Testis (tissue), 3 donors: ENCODE measurements around the gene RHOD. TPM values are rescaled to one million over a fixed set of nuclear protein-coding genes. Genes with fewer than 3 reads are reported as not detected.
A peak's percentile ranks its signal among the peaks of the same experiment; 100 is the strongest.

Source experiments
- DNase-seq: peaks from one replicate; pipeline ENCODE4 v3.0.0-alpha.2; 2019
- H3K27ac ChIP-seq, 2 donors: fragments of 200-600 bp; sonication (generic); one replicate each; pipeline ENCODE4 v1.5.1; 2019
- H3K27me3 ChIP-seq: fragments of 200-600 bp; sonication (generic); one replicate; pipeline ENCODE4 v1.5.1; 2019
- H3K36me3 ChIP-seq: fragments of 200-600 bp; sonication (generic); one replicate; pipeline ENCODE4 v1.5.1; 2017; ENCODE audit warnings: low read depth; ENCODE audit errors: missing control alignments
- H3K4me1 ChIP-seq: fragments of 200-600 bp; sonication (generic); one replicate; pipeline ENCODE4 v1.5.1; 2019
- H3K4me3 ChIP-seq, 2 donors: fragments of 200-600 bp; sonication (generic); one replicate each; pipeline ENCODE4 v1.5.1; 2017 to 2019
- H3K9me3 ChIP-seq: fragments of 200-600 bp; sonication (generic); one replicate; pipeline ENCODE4 v1.5.1; 2017
- POLR2A ChIP-seq: fragments of 450-650 bp; IDR thresholded peaks from one replicate; pipeline ENCODE4 v1.6.1; 2017; ENCODE audit warnings: antibody characterized with exemption, mild to moderate bottlenecking, moderate library complexity
- WGBS, 2 donors: methylation state at CpG; one replicate each; pipeline ENCODE4 v1.1.5; 2018; 5-methylcytosine and 5-hydroxymethylcytosine counted together
- intact Hi-C: fragments of 100-400 bp; cut with DNase I; formaldehyde crosslinking; loops from one replicate; pipeline ENCODE4 v1.15.1; 2023; ENCODE audit warnings: low total_unique reads
- polyA plus RNA-seq: library from polyadenylated mRNA; stranded (reverse); fragments of 350-450 nt; fragmentation: Illumina TruSeq; extraction: RNeasy Lipid Tissue Mini Kit (QIAGEN cat#74804); gene quantifications from one replicate; pipeline ENCODE4 v1.2.3, GENCODE V29; 2014; ENCODE audit warnings: low read depth, low replicate concordance; ENCODE audit not compliant: insufficient read depth
- total RNA-seq, 2 donors: library from RNA; depleted of rRNA; stranded (reverse); fragments of >200 nt; gene quantifications; one replicate each; pipeline ENCODE4 v1.2.3, GENCODE V29; 2016
- TF ChIP-seq, protein P1 (sequence below), 3 experiments: fragments of 450-650 bp in 2 of 3; fragments of 200-600 bp in 1 of 3; sonication (generic) in 1 of 3; IDR thresholded peaks; one replicate each; pipeline ENCODE4 v1.5.1; 2016 to 2019; ENCODE audit warnings: antibody characterized with exemption in 3 of 3, mild to moderate bottlenecking in 2 of 3, moderate library complexity in 1 of 3

The RHOD gene
- total and polyA plus RNA-seq, 3 donors from 2014 or later: 10.6 to 13.9 (median 11.1) TPM

GRCh38 chr11:67022961-67023956 is 33.4 kb upstream of the RHOD start, which contains the start of gene SYT12:
Gene SYT12 (plus strand): TSS chr11:67023134. CDS start chr11:67030145, 7,011 bp downstream.
- intact Hi-C loops: no loop called here
- no peak for DNase-seq
- H3K9me3 ChIP-seq: no peaks in the 10 kb centered on the region
- no peaks in the 10 kb centered on the region for H3K27me3 ChIP-seq
- H3K4me1 ChIP-seq: peaks cover 8% of the 10 kb centered on the region
- peak within 1 kb of the TSS; percentile 31 to 44 for H3K4me3 ChIP-seq
- H3K36me3 ChIP-seq: no peaks in the 10 kb centered on the region
- H3K27ac ChIP-seq: no peak within 1 kb of the TSS
- TF ChIP-seq, protein P1, sequence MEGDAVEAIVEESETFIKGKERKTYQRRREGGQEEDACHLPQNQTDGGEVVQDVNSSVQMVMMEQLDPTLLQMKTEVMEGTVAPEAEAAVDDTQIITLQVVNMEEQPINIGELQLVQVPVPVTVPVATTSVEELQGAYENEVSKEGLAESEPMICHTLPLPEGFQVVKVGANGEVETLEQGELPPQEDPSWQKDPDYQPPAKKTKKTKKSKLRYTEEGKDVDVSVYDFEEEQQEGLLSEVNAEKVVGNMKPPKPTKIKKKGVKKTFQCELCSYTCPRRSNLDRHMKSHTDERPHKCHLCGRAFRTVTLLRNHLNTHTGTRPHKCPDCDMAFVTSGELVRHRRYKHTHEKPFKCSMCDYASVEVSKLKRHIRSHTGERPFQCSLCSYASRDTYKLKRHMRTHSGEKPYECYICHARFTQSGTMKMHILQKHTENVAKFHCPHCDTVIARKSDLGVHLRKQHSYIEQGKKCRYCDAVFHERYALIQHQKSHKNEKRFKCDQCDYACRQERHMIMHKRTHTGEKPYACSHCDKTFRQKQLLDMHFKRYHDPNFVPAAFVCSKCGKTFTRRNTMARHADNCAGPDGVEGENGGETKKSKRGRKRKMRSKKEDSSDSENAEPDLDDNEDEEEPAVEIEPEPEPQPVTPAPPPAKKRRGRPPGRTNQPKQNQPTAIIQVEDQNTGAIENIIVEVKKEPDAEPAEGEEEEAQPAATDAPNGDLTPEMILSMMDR (IDR thresholded peaks at IDR 0.05): no peak
- no peak for TF ChIP-seq POLR2A
- WGBS, 2 donors: 1 to 4% methylated on average over 27 to 66 of the region's 118 CpGs

GRCh38 chr11:67023957-67024353 is 32.7 kb upstream of the RHOD start:
- H3K4me3 ChIP-seq: peak overlapping the region in 1 of 2 donors; percentile 44
- no peaks in the 10 kb centered on the region for H3K27me3 ChIP-seq
- DNase-seq: no peak
- H3K27ac ChIP-seq: no peak overlapping the region
- no peaks in the 10 kb centered on the region for H3K36me3 ChIP-seq
- intact Hi-C loops: no loop called here
- TF ChIP-seq, protein P1 (IDR thresholded peaks at IDR 0.05): no peak
- no peak for TF ChIP-seq POLR2A
- peaks cover 8% of the 10 kb centered on the region for H3K4me1 ChIP-seq
- WGBS, 2 donors: 29 to 43% methylated on average over 3 to 6 of the region's 6 CpGs
- H3K9me3 ChIP-seq: no peaks in the 10 kb centered on the region

DNA sequence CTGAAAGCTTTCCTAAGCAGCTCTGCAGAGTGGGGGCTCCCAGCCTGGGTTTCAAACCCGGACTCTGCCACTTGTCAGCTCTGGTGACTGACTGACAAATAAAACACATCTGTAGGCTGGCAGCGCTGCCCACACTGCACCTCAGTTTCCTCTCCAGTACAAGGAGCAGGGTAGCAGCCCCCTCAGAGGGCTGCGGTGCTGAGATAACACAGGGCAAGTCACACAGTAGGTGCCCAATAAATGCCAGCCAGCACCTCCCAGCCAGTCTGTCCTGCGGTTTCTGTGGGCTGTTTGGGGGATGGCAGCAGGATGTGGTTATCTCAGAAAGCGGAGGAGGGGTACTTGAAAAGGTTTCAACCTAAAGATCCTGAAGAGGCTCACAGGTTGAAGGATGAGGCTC is 32.2 kb upstream of the RHOD start:
- no peaks in the 10 kb centered on the region for H3K9me3 ChIP-seq
- H3K4me3 ChIP-seq: no peak overlapping the region
- no peak overlapping the region for H3K27ac ChIP-seq
- no peaks in the 10 kb centered on the region for H3K27me3 ChIP-seq
- TF ChIP-seq, protein P1 (IDR thresholded peaks at IDR 0.05): no peak
- TF ChIP-seq POLR2A: no peak
- 67 to 83% methylated on average over 3 to 5 of the region's 5 CpGs for WGBS, 2 donors
- intact Hi-C loops: no loop called here
- H3K4me1 ChIP-seq: peaks cover 8% of the 10 kb centered on the region
- no peak for DNase-seq
- H3K36me3 ChIP-seq: no peaks in the 10 kb centered on the region

DNA sequence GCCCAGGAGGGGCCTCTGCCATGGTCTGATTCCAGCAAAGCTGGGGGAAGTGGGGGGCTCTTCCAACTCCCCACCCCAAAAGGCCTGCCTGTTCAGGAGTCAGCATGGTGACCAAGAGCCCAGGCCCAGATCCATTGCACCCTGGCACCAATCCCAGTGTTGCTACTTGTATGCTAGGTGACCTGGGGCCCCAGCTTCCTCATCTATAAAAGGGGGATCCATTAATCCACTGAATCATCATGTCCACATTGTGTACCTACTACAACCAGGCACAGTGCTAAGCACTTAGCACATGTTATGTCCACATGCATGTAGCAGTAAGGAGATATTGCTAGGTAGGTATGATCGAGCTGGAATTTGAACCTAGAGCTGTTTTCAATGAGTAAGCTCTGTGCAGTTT is 31.7 kb upstream of the RHOD start:
- no peaks in the 10 kb centered on the region for H3K27me3 ChIP-seq
- TF ChIP-seq, protein P1 (IDR thresholded peaks at IDR 0.05): no peak
- TF ChIP-seq POLR2A: no peak
- H3K9me3 ChIP-seq: no peaks in the 10 kb centered on the region
- H3K4me1 ChIP-seq: peaks cover 8% of the 10 kb centered on the region
- 91 to 100% methylated on average over 1 of the region's 1 CpG for WGBS, 2 donors
- DNase-seq: no peak
- H3K27ac ChIP-seq: no peak overlapping the region
- no peak overlapping the region for H3K4me3 ChIP-seq
- H3K36me3 ChIP-seq: no peaks in the 10 kb centered on the region
- intact Hi-C loops: no loop called here
